ENCODE results near the gene CHD9. TPM values are rescaled to one million over a fixed set of nuclear protein-coding genes. Genes with fewer than 3 reads are reported as not detected.

The CHD9 gene
- 24.1 TPM for polyA plus RNA-seq (2013, experiment 1 of 2)
- 24.9 TPM for polyA plus RNA-seq (2013, experiment 2 of 2)

GRCh38 chr16:53054670-53055485 lies at the start of gene CHD9:
Gene CHD9, plus strand, starts transcription at chr16:53054991. Its CDS starts 101,099 bp downstream, at chr16:53156090.
- WGBS, result 2% methylated on average over 61 of the region's 62 CpGs
- Histone ChIP-seq H3K4me3 (ENCODE audit: low read length) (peak within 1 kb of the TSS; percentile 61), H3K9me3 (ENCODE audit: insufficient read depth, low read depth, low read length) (no peaks in the 10 kb centered on the region), H3K27me3 (ENCODE audit: insufficient read depth, low read length) (no peaks in the 10 kb centered on the region), H3K27ac (ENCODE audit: low read depth, low read length) (peak within 1 kb of the TSS; percentile 86), H3K9ac (ENCODE audit: low read depth, low read length) (peak within 1 kb of the TSS; percentile 69), H3K4me1 (ENCODE audit: insufficient read depth, low read length) (peaks cover 20% of the 10 kb centered on the region), H3K36me3 (ENCODE audit: insufficient read depth, low read length) (no peaks in the 10 kb centered on the region)

- WGBS, result 87% methylated on average over 1 of the region's 1 CpG
- H3K27me3 ChIP-seq (ENCODE audit: insufficient read depth, low read length), result no peaks in the 10 kb centered on the region
- H3K9me3 ChIP-seq (ENCODE audit: insufficient read depth, low read depth, low read length), result no peaks in the 10 kb centered on the region
- H3K36me3 ChIP-seq (ENCODE audit: insufficient read depth, low read length), result no peaks in the 10 kb centered on the region
- H3K4me3 ChIP-seq (ENCODE audit: low read length), result no peak overlapping the region
- no peaks in the 10 kb centered on the region for H3K4me1 ChIP-seq (ENCODE audit: insufficient read depth, low read length)
- no peak overlapping the region for H3K9ac ChIP-seq (ENCODE audit: low read depth, low read length)
- no peak overlapping the region for H3K27ac ChIP-seq (ENCODE audit: low read depth, low read length)
These were observed 47.7 kb upstream of the CHD9 start for GRCh38 chr16:53007095-53007494.

- no peak overlapping the region for H3K9ac ChIP-seq (ENCODE audit: low read depth, low read length)
- H3K4me3 ChIP-seq (ENCODE audit: low read length), result no peak overlapping the region
- H3K36me3 ChIP-seq (ENCODE audit: insufficient read depth, low read length), result no peaks in the 10 kb centered on the region
- no peaks in the 10 kb centered on the region for H3K9me3 ChIP-seq (ENCODE audit: insufficient read depth, low read depth, low read length)
- H3K27ac ChIP-seq (ENCODE audit: low read depth, low read length), result no peak overlapping the region
- H3K27me3 ChIP-seq (ENCODE audit: insufficient read depth, low read length), result no peaks in the 10 kb centered on the region
- H3K4me1 ChIP-seq (ENCODE audit: insufficient read depth, low read length), result peaks cover 4% of the 10 kb centered on the region; the same call in 1 of the 2 replicates
- 91% methylated on average over 4 of the region's 4 CpGs for WGBS
These were observed 40.5 kb upstream of the CHD9 start for GRCh38 chr16:53014287-53014686.

- Histone ChIP-seq H3K36me3 (ENCODE audit: insufficient read depth, low read length) (no peaks in the 10 kb centered on the region), H3K9me3 (ENCODE audit: insufficient read depth, low read depth, low read length) (no peaks in the 10 kb centered on the region), H3K4me1 (ENCODE audit: insufficient read depth, low read length) (peaks cover 4% of the 10 kb centered on the region; the same call in 1 of the 2 replicates), H3K4me3 (ENCODE audit: low read length) (no peak overlapping the region), H3K27me3 (ENCODE audit: insufficient read depth, low read length) (no peaks in the 10 kb centered on the region), H3K9ac (ENCODE audit: low read depth, low read length) (no peak overlapping the region), H3K27ac (ENCODE audit: low read depth, low read length) (no peak overlapping the region)
- 54% methylated on average over 2 of the region's 2 CpGs for WGBS
These were observed 35.9 kb upstream of the CHD9 start for GRCh38 chr16:53018834-53019416.

GRCh38 chr16:53022374-53022773 lies 32.4 kb upstream of the CHD9 start:
- H3K27ac ChIP-seq (ENCODE audit: low read depth, low read length), result no peak overlapping the region
- H3K4me3 ChIP-seq (ENCODE audit: low read length), result no peak overlapping the region
- H3K9ac ChIP-seq (ENCODE audit: low read depth, low read length), result no peak overlapping the region
- 16% methylated on average over 5 of the region's 5 CpGs for WGBS
- H3K9me3 ChIP-seq (ENCODE audit: insufficient read depth, low read depth, low read length), result no peaks in the 10 kb centered on the region
- H3K36me3 ChIP-seq (ENCODE audit: insufficient read depth, low read length), result no peaks in the 10 kb centered on the region
- peaks cover 4% of the 10 kb centered on the region; the same call in 1 of the 2 replicates for H3K4me1 ChIP-seq (ENCODE audit: insufficient read depth, low read length)
- no peaks in the 10 kb centered on the region for H3K27me3 ChIP-seq (ENCODE audit: insufficient read depth, low read length)

- no peaks in the 10 kb centered on the region for H3K4me1 ChIP-seq (ENCODE audit: insufficient read depth, low read length)
- H3K27me3 ChIP-seq (ENCODE audit: insufficient read depth, low read length), result no peaks in the 10 kb centered on the region
- H3K27ac ChIP-seq (ENCODE audit: low read depth, low read length), result no peak overlapping the region
- WGBS, result 93% methylated on average over 4 of the region's 4 CpGs
- H3K4me3 ChIP-seq (ENCODE audit: low read length), result no peak overlapping the region
- H3K9me3 ChIP-seq (ENCODE audit: insufficient read depth, low read depth, low read length), result no peaks in the 10 kb centered on the region
- no peaks in the 10 kb centered on the region for H3K36me3 ChIP-seq (ENCODE audit: insufficient read depth, low read length)
- H3K9ac ChIP-seq (ENCODE audit: low read depth, low read length), result no peak overlapping the region
These were observed 30.7 kb upstream of the CHD9 start for GRCh38 chr16:53024045-53024444.

- Histone ChIP-seq H3K36me3 (ENCODE audit: insufficient read depth, low read length) (no peaks in the 10 kb centered on the region), H3K4me3 (ENCODE audit: low read length) (no peak overlapping the region), H3K4me1 (ENCODE audit: insufficient read depth, low read length) (peaks cover 15% of the 10 kb centered on the region), H3K9me3 (ENCODE audit: insufficient read depth, low read depth, low read length) (peaks cover 19% of the 10 kb centered on the region), H3K9ac (ENCODE audit: low read depth, low read length) (no peak overlapping the region), H3K27ac (ENCODE audit: low read depth, low read length) (no peak overlapping the region), H3K27me3 (ENCODE audit: insufficient read depth, low read length) (no peaks in the 10 kb centered on the region)
- 79% methylated on average over 3 of the region's 3 CpGs for WGBS
These were observed 24.8 kb upstream of the CHD9 start for GRCh38 chr16:53029971-53030370.

GRCh38 chr16:53031323-53031942 lies 23.4 kb upstream of the CHD9 start:
- peaks cover 19% of the 10 kb centered on the region for H3K9me3 ChIP-seq (ENCODE audit: insufficient read depth, low read depth, low read length)
- 29% methylated on average over 2 of the region's 2 CpGs for WGBS
- H3K27ac ChIP-seq (ENCODE audit: low read depth, low read length), result peak overlapping the region; percentile 92
- H3K4me3 ChIP-seq (ENCODE audit: low read length), result peak overlapping the region; percentile 22; the same call in 1 of the 2 replicates
- no peaks in the 10 kb centered on the region for H3K27me3 ChIP-seq (ENCODE audit: insufficient read depth, low read length)
- H3K36me3 ChIP-seq (ENCODE audit: insufficient read depth, low read length), result no peaks in the 10 kb centered on the region
- peaks cover 15% of the 10 kb centered on the region for H3K4me1 ChIP-seq (ENCODE audit: insufficient read depth, low read length)
- peak overlapping the region; percentile 58 for H3K9ac ChIP-seq (ENCODE audit: low read depth, low read length)

GRCh38 chr16:53034306-53034705 lies 20.5 kb upstream of the CHD9 start:
- peaks cover 15% of the 10 kb centered on the region for H3K4me1 ChIP-seq (ENCODE audit: insufficient read depth, low read length)
- H3K4me3 ChIP-seq (ENCODE audit: low read length), result no peak overlapping the region
- peaks cover 19% of the 10 kb centered on the region for H3K9me3 ChIP-seq (ENCODE audit: insufficient read depth, low read depth, low read length)
- no peak overlapping the region for H3K27ac ChIP-seq (ENCODE audit: low read depth, low read length)
- WGBS, result 91% methylated on average over 4 of the region's 6 CpGs
- H3K9ac ChIP-seq (ENCODE audit: low read depth, low read length), result no peak overlapping the region
- no peaks in the 10 kb centered on the region for H3K36me3 ChIP-seq (ENCODE audit: insufficient read depth, low read length)
- no peaks in the 10 kb centered on the region for H3K27me3 ChIP-seq (ENCODE audit: insufficient read depth, low read length)

GRCh38 chr16:53035176-53035942 lies 19.4 kb upstream of the CHD9 start:
- Histone ChIP-seq H3K4me1 (ENCODE audit: insufficient read depth, low read length) (peaks cover 15% of the 10 kb centered on the region), H3K4me3 (ENCODE audit: low read length) (no peak overlapping the region), H3K9me3 (ENCODE audit: insufficient read depth, low read depth, low read length) (peaks cover 19% of the 10 kb centered on the region), H3K27me3 (ENCODE audit: insufficient read depth, low read length) (no peaks in the 10 kb centered on the region), H3K36me3 (ENCODE audit: insufficient read depth, low read length) (no peaks in the 10 kb centered on the region), H3K9ac (ENCODE audit: low read depth, low read length) (no peak overlapping the region), H3K27ac (ENCODE audit: low read depth, low read length) (no peak overlapping the region)
- 93% methylated on average over 3 of the region's 3 CpGs for WGBS
